Measurements from ENCODE around the gene TTLL5. TPM values are rescaled to one million over a fixed set of nuclear protein-coding genes. Genes with fewer than 3 reads are reported as not detected.

TTLL5 gene
- total RNA-seq, 1 donor from 2014 or later = 37.9 TPM

DNA sequence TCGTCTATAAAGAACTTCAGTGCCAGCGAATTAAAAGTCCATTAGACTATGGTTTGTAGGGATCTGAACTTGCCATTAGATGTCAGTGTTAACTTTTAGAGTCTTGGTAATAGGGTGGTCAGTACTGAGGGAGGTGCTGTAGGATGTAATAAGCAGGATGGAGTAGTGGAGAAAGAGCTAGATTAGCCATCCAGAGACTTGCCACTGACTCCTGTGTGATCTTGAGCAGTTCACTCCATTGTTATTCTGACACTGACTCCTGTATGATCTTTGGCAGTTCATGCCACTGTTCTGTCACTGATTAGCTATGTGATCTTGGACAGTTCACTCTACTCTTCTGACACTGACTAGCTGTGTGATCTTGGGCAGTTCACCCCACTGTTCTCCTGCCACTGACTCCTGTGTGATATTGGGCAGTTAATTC lies 133.6 kb downstream of the TTLL5 start:
- Mint-ChIP-seq H3K27me3 (no peaks in the 10 kb centered on the region), H3K9me3 (peaks cover 32% of the 10 kb centered on the region), H3K4me1 (no peaks in the 10 kb centered on the region), H3K36me3 (ENCODE audit: low read depth) (peaks cover 50% of the 10 kb centered on the region), H3K4me3 (no peak overlapping the region), H3K27ac (no peak overlapping the region)
- ATAC-seq (ENCODE audit: low read depth) = no peak
- DNase-seq = no peak
- ChIA-PET POLR2A (no interaction called here), CTCF (no interaction called here)
- TF ChIP-seq, protein P1, sequence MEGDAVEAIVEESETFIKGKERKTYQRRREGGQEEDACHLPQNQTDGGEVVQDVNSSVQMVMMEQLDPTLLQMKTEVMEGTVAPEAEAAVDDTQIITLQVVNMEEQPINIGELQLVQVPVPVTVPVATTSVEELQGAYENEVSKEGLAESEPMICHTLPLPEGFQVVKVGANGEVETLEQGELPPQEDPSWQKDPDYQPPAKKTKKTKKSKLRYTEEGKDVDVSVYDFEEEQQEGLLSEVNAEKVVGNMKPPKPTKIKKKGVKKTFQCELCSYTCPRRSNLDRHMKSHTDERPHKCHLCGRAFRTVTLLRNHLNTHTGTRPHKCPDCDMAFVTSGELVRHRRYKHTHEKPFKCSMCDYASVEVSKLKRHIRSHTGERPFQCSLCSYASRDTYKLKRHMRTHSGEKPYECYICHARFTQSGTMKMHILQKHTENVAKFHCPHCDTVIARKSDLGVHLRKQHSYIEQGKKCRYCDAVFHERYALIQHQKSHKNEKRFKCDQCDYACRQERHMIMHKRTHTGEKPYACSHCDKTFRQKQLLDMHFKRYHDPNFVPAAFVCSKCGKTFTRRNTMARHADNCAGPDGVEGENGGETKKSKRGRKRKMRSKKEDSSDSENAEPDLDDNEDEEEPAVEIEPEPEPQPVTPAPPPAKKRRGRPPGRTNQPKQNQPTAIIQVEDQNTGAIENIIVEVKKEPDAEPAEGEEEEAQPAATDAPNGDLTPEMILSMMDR (IDR thresholded peaks at IDR 0.05) = no peak
- intact Hi-C loops (cut with micrococcal nuclease) = no loop called here

DNA sequence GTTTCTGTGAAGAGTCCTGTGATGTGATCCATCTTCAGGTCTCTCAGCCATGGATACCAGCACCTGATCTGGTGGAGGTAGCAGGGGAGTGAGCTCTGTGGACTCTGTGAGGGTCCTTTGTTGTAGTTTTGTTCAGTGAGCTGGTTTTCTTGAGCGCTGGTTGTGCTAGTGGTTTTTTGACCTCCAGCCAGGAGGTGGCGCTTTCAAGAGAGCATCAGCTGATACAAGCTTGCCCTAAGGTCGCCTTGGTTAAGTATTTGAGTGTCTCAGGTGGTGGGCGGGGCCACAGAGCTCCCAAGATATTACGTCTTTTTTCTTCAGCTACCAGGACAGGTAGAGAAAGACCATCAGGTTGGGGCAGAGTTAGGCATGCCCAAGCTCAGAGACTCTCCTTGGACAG lies 139.7 kb downstream of the TTLL5 start:
- POLR2A ChIA-PET = no interaction called here
- DNase-seq = no peak
- TF ChIP-seq, protein P1 (IDR thresholded peaks at IDR 0.05) = no peak
- no peak for ATAC-seq (ENCODE audit: low read depth)
- Mint-ChIP-seq H3K9me3 (peaks cover 33% of the 10 kb centered on the region), H3K27me3 (no peaks in the 10 kb centered on the region), H3K36me3 (ENCODE audit: low read depth) (peaks cover 59% of the 10 kb centered on the region), H3K27ac (no peak overlapping the region), H3K4me1 (no peaks in the 10 kb centered on the region), H3K4me3 (no peak overlapping the region)
- CTCF ChIA-PET = no interaction called here
- intact Hi-C loops (cut with micrococcal nuclease) = no loop called here

DNA sequence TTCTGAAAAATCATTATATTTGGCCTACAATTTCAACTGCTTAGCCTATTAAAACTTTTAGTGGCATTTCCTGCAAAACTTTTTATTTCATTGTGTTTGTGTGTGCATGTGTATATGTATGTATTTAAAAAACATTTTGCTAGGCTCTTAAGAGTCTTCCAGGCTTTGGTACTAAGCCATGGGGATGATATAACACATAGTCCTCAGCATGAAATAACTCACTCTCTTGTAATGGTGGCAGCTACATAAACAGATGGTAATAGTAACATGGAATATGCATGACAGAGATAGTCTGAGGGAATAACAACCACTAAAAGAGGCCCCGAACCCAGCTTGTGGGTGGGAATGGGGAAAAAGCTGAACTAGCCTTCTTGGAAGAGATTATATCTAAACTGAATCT lies 141.4 kb downstream of the TTLL5 start:
- no peak overlapping the region for H3K4me3 Mint-ChIP-seq
- H3K36me3 Mint-ChIP-seq (ENCODE audit: low read depth) = peaks cover 48% of the 10 kb centered on the region
- CTCF ChIA-PET = no interaction called here
- intact Hi-C loops (cut with micrococcal nuclease) = no loop called here
- TF ChIP-seq, protein P1 (IDR thresholded peaks at IDR 0.05) = no peak
- no peaks in the 10 kb centered on the region for H3K4me1 Mint-ChIP-seq
- peaks cover 22% of the 10 kb centered on the region for H3K9me3 Mint-ChIP-seq
- ATAC-seq (ENCODE audit: low read depth) (no peak), DNase-seq (no peak)
- POLR2A ChIA-PET = no interaction called here
- no peak overlapping the region for H3K27ac Mint-ChIP-seq
- no peaks in the 10 kb centered on the region for H3K27me3 Mint-ChIP-seq

DNA sequence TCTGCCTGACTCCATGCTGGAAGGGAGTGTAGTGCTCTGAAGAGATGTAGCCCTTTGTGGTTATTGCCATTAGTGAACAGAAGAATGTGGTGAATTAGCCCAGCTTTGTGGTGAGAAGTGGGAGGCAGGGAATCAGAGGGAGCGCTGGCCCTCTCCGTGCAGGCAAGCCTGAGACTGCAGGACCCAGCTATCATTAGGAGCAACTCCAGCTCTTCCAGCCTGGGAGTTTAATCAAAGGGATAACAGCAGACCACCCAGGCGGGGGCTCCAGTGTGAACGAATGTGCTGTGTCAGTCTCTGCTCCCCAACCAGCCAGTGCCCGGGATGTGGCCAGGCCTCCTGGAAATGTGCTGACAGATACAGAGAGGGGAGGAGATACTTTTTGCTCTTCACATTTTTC lies 142.7 kb downstream of the TTLL5 start:
- Mint-ChIP-seq H3K4me3 (no peak overlapping the region), H3K9me3 (peaks cover 14% of the 10 kb centered on the region), H3K27ac (no peak overlapping the region), H3K4me1 (no peaks in the 10 kb centered on the region), H3K27me3 (no peaks in the 10 kb centered on the region), H3K36me3 (ENCODE audit: low read depth) (peaks cover 35% of the 10 kb centered on the region)
- ChIA-PET POLR2A (no interaction called here), CTCF (no interaction called here)
- no peak for DNase-seq
- intact Hi-C loops (cut with micrococcal nuclease) = no loop called here
- ATAC-seq (ENCODE audit: low read depth) = no peak
- TF ChIP-seq, protein P1 (IDR thresholded peaks at IDR 0.05) = no peak

DNA sequence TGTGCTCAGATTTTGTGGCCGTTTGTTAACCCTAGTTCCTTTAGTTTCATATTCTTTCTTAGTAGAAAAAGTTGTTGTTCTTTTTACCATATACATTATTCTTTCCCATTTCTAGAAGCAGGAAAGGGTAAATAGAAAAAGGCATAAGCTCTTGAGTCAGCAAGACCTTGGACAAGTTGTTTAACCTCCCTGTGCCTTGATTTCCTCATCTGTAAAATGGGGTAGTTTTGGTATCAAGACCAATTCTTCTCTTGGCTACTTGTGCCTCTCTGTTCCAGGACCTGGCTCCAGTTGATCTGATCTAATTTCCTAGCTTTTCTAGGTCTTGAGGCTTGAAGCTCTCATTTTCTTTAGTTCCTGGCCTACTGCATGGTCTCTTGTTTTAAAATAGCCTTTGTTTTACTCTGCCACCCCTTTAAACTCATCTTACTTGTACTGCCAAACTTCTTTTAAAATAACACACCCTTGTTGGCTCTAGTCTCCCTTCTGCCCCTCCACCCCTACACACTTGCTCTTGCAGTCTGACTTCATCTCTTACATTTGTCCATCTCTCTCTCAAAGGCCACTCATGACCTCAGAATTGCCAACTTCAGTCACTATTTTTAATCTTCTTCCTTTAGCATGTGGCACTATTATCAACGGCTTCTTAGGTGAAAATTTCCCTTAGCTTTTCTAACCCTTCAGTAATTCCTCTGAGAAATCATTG lies 143.7 kb downstream of the TTLL5 start:
- Mint-ChIP-seq H3K4me3 (no peak overlapping the region), H3K4me1 (no peaks in the 10 kb centered on the region), H3K9me3 (peaks cover 4% of the 10 kb centered on the region), H3K27me3 (no peaks in the 10 kb centered on the region), H3K27ac (no peak overlapping the region), H3K36me3 (ENCODE audit: low read depth) (peaks cover 26% of the 10 kb centered on the region)
- intact Hi-C loops (cut with micrococcal nuclease) = no loop called here
- ChIA-PET CTCF (interaction anchor here (1.5 kb wide), 1 partner anchor 11 kb away, joined by 4 read pairs; no protein-coding TSS in a partner anchor), POLR2A (no interaction called here)
- TF ChIP-seq, protein P1 (IDR thresholded peaks at IDR 0.05) = no peak
- no peak for ATAC-seq (ENCODE audit: low read depth)
- DNase-seq = no peak

Measured in activated B cell treated with CpG ODN at 0.5 μM for 24 hours (primary cell).